SJCRH30 (cell line): Measurements from ENCODE around the gene RBM33. TPM values are rescaled to one million over a fixed set of nuclear protein-coding genes. Genes with fewer than 3 reads are reported as not detected.
"Not testable (repeated sequence)": the region's sequence is repeated elsewhere in the genome, so short reads cannot be mapped to it uniquely, and the experiment has no call there.

Experiments used
- DNase-seq, 2 experiments: peaks; one replicate each; pipeline ENCODE4 v3.0.0-alpha.2; 2015 to 2020
- H3K27ac ChIP-seq: fragments of 250-450 bp; sonication (Bioruptor Pico); 2 replicates; pipeline ENCODE4 v1.5.1; 2020; ENCODE audit warnings: mild to moderate bottlenecking, moderate library complexity
- H3K27me3 ChIP-seq: fragments of 250-450 bp; sonication (Bioruptor Pico); 2 replicates; pipeline ENCODE4 v1.5.1; 2020; ENCODE audit warnings: mild to moderate bottlenecking, moderate library complexity
- H3K36me3 ChIP-seq: fragments of 250-450 bp; sonication (Bioruptor Pico); 2 replicates; pipeline ENCODE4 v1.5.1; 2020; ENCODE audit warnings: mild to moderate bottlenecking, moderate library complexity
- H3K4me1 ChIP-seq: fragments of 250-450 bp; sonication (Bioruptor Pico); 2 replicates; pipeline ENCODE4 v1.5.1; 2020; ENCODE audit warnings: mild to moderate bottlenecking, moderate library complexity
- H3K4me3 ChIP-seq: fragments of 250-450 bp; sonication (Bioruptor Pico); 2 replicates; pipeline ENCODE4 v1.5.1; 2020; ENCODE audit warnings: mild to moderate bottlenecking, moderate library complexity
- H3K9me3 ChIP-seq: fragments of 250-450 bp; sonication (Bioruptor Pico); replicated peaks from 2 replicates; pipeline ENCODE4 v1.5.1; 2020; ENCODE audit warnings: mild to moderate bottlenecking, moderate library complexity
- total RNA-seq: library from RNA; depleted of rRNA; stranded (reverse); fragments of >200 nt; shearing (Covaris generic); gene quantifications from 2 replicates; pipeline ENCODE4 v1.2.3, GENCODE V29; 2014

RBM33 gene
- total RNA-seq, 1 experiment from 2014 or later, result 38.7 TPM

GRCh38 chr7:155813125-155813524 lies 168.7 kb downstream of the RBM33 start:
- Histone ChIP-seq H3K36me3 (no peaks in the 10 kb centered on the region), H3K4me3 (no peak overlapping the region), H3K27ac (no peak overlapping the region), H3K27me3 (peaks cover 31% of the 10 kb centered on the region), H3K4me1 (no peaks in the 10 kb centered on the region), H3K9me3 (no peaks in the 10 kb centered on the region)
- no peak for DNase-seq

DNA sequence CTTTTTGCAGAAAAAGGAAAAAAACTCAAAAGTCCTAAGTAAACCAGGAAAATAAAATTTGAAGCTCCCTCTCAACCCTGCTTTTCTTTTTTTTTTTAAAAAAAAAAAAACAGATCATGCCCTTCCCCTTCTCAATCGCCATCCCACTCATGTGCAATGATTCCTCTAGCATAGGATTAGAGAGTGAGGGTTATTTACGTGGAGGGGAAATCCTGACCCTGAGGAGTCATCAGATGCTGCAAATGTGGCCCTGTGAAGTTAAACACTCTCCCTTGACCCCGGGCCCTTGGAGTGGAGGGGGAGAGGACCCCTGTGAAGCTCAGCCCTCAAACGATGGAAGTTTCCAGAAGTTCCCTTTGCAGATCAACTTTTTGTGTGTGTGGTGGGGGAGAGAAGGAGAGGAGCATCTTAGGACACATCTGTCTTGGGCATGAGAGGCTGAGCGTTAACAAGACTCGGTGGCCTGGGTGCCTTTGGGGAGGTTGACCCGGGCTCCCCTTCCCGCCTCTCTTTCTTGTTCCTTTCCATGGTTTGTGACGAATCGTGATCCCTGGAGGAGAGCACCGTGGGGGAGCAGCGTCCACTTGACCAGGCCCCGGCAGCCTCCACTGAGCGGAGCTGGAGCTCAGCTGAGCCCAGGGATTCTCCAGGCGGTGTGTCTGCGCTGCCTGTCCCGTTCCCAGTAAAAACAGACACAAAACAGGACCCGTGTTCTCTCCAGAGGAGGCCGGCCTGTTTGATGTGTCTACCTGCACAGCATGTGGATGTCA lies 169.3 kb downstream of the RBM33 start:
- no peaks in the 10 kb centered on the region for H3K4me1 ChIP-seq
- peaks cover 31% of the 10 kb centered on the region for H3K27me3 ChIP-seq
- no peaks in the 10 kb centered on the region for H3K9me3 ChIP-seq
- no peak for DNase-seq
- H3K27ac ChIP-seq, result no peak overlapping the region
- no peak overlapping the region for H3K4me3 ChIP-seq
- H3K36me3 ChIP-seq, result no peaks in the 10 kb centered on the region

DNA sequence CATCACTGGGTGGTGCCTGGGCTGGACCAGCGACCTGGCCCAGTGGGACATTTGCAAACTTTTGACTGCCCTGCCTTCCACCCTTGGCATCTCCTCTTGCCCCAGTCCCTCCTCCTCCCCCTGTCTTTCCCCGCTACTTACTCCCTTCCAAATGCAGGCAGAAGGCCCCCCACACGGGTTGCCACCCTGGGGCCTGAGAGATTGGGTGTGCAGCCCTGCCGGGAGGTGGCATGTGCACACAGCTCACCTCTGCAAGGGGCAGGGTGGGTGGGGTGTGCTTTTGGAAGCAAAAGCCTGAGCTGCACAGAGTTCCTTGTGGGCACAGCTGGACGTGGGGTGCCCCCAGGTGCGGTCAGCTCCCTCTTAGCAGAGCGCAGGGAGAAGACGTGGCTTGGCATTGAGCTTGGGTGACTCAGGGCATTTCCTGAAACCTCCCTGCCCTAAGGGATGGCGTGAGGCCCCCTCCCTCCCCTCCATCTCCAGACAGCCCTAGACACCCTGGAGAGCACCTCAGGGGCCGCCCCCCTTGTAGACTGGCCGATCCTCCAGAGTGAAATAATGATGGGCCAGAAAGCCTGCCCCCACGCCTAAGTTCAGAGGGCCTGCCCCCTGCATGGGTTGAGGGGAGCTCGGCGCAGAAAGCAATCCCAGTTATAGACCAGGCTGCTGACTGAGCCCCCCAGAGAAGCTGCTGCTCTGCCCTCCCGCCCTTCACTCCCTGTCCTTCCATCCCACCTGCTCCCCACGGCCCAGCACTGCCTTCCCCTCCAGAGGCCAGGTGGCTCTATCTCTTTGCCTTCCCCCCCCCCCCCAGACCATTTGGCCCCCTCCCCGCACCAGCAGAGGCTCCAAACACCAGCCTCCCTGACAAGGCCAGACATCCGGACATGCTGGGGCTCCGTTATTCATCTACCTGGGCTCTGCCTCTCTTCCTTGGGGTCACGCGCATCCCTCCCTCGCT lies 170.1 kb downstream of the RBM33 start:
- DNase-seq, result no peak
- H3K36me3 ChIP-seq, result no peaks in the 10 kb centered on the region
- peaks cover 31% of the 10 kb centered on the region for H3K27me3 ChIP-seq
- H3K4me3 ChIP-seq, result no peak overlapping the region
- no peaks in the 10 kb centered on the region for H3K9me3 ChIP-seq
- no peak overlapping the region for H3K27ac ChIP-seq
- H3K4me1 ChIP-seq, result no peaks in the 10 kb centered on the region

DNA sequence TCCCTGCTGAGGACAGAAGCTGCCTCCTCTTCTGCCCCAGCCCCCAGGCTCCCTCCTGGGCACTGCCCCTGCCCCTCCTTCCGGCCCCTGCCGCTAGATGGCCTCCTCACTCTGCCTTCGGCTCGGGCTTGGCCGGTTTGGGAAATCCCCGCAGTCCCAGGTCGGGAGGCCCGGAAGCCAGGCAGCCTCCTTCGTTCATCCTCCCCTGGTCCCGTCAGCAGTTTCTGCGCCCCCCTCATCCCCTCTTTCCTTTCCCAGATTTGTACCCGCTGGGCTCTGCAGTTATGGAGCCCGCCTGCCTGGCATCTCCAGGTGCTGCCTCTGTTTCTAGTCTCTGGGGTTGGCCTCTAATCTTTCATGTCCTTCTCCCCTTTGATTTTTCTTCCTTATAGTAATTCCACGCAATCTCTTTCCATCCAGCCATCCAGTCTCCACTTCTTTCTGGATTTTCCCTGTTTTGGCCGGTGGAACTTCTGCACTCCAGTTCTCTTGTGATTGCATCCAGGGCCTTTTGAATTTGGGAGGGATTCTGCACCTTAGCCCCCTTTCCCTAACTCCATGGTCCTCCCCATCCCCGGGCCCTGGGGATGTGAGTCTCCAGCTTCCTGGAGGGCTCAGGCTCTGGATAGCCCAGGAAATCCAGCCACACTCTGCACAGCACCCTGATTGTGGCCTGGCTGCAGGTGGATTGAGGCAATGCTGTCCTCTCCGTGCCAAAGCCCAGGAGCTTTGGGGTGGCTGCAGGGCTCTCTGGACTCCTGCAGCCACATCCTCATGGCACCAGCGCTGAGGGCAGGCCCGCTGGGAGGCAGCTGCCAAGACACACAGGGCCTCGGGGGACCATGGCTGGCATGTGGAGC lies 171.1 kb downstream of the RBM33 start:
- peaks cover 28% of the 10 kb centered on the region for H3K27me3 ChIP-seq
- no peak overlapping the region for H3K4me3 ChIP-seq
- H3K4me1 ChIP-seq, result no peaks in the 10 kb centered on the region
- H3K27ac ChIP-seq, result no peak overlapping the region
- no peaks in the 10 kb centered on the region for H3K9me3 ChIP-seq
- DNase-seq, result peak; percentile 60 to 67
- no peaks in the 10 kb centered on the region for H3K36me3 ChIP-seq

GRCh38 chr7:155816192-155816508 lies 171.7 kb downstream of the RBM33 start:
- no peaks in the 10 kb centered on the region for H3K9me3 ChIP-seq
- H3K36me3 ChIP-seq, result no peaks in the 10 kb centered on the region
- H3K4me1 ChIP-seq, result no peaks in the 10 kb centered on the region
- H3K4me3 ChIP-seq, result no peak overlapping the region
- no peak for DNase-seq
- H3K27ac ChIP-seq, result no peak overlapping the region
- H3K27me3 ChIP-seq, result peaks cover 24% of the 10 kb centered on the region

DNA sequence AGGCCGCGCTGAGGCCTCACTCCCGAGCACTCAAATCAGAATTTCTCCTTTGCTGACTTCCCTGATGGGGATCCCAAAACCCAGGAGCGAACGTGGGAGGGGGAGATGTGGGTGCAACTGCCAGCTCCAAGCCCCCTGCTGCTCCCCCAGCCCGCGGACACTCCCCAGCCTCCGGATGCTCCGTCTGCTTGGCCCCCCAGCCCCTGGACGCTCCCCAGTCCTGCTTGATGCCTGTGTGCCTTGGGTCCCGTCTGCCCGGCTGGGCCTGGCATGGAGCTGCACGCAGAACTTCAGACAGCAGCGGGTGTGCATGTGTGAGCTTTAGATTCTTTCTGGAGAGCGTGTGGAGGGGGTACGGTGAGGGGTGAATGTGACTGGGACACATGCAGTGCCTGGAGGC lies 172.5 kb downstream of the RBM33 start:
- DNase-seq, result no peak
- H3K27me3 ChIP-seq, result peaks cover 19% of the 10 kb centered on the region
- no peaks in the 10 kb centered on the region for H3K9me3 ChIP-seq
- H3K36me3 ChIP-seq, result no peaks in the 10 kb centered on the region
- H3K4me3 ChIP-seq, result no peak overlapping the region
- H3K27ac ChIP-seq, result no peak overlapping the region
- H3K4me1 ChIP-seq, result no peaks in the 10 kb centered on the region

DNA sequence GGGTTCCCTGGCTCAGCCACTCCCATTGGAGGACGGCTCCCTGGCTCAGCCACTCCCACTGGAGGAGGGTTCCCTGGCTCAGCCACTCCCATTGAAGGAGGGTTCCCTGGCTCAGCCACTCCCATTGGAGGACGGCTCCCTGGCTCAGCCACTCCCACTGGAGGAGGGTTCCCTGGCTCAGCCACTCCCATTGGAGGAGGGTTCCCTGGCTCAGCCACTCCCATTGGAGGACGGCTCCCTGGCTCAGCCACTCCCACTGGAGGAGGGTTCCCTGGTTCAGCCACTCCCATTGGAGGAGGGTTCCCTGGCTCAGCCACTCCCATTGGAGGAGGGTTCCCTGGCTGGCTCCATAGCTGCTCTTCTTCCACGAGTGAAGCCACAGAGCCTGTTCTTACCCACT lies 173.1 kb downstream of the RBM33 start:
- not testable (repeated sequence) for DNase-seq, H3K27ac ChIP-seq, H3K9me3 ChIP-seq, H3K36me3 ChIP-seq, H3K4me1 ChIP-seq, H3K4me3 ChIP-seq
- peaks cover 19% of the 10 kb centered on the region for H3K27me3 ChIP-seq

DNA sequence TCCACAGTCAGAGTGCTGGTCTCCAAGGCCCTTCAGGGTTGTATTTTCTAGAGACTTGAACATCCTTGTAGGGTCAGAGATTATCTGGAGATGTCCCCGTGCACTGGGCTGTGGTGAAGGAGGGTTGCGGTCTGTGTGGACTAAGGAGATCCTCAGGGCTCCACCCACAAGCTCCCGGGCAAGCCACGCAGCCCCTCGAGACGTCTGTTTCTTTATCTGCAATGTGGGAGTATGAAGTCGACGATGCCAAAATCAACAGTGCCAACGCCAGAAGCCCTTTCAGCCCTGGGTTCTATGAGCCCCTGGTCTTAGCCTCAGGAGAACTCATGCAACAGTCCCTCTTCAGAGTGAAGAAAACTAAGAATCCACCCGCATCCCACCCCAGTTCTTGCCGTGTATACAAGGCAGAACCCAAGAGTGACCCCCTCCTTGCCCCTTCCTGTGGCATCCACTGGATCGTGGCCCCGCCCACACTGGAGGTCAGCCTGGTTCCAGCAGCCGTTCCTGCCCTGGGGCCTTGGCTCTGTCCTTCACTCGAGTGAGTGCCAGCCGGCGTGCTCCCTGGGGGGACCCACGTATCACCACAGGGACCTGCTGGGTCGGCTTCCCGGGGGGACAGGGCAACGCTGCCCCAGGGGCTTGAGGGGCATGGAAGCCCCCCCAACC lies 173.8 kb downstream of the RBM33 start:
- Histone ChIP-seq H3K27me3 (peaks cover 16% of the 10 kb centered on the region), H3K9me3 (no peaks in the 10 kb centered on the region), H3K4me1 (no peaks in the 10 kb centered on the region), H3K27ac (no peak overlapping the region), H3K36me3 (no peaks in the 10 kb centered on the region), H3K4me3 (no peak overlapping the region)
- no peak for DNase-seq

DNA sequence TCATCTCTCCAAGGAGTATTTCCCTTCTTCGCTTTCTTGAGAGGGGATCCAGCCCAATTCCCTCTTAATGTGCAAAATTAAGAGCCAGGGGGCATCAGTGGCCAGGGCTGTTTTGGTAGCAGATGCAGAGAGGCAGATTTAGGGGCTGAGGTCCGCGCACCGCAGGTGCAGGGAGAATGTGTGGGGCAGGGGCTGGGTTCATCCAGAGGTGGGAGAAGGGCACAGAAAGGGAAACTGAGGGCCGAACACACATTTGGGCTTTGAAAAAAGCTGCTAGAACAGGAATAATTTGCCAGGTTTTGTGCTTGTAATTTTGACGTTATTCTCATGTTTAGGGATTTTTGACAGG lies 174.3 kb downstream of the RBM33 start:
- no peak overlapping the region for H3K4me3 ChIP-seq
- H3K4me1 ChIP-seq, result no peaks in the 10 kb centered on the region
- H3K27ac ChIP-seq, result no peak overlapping the region
- H3K9me3 ChIP-seq, result no peaks in the 10 kb centered on the region
- DNase-seq, result no peak
- no peaks in the 10 kb centered on the region for H3K36me3 ChIP-seq
- H3K27me3 ChIP-seq, result peaks cover 16% of the 10 kb centered on the region

DNA sequence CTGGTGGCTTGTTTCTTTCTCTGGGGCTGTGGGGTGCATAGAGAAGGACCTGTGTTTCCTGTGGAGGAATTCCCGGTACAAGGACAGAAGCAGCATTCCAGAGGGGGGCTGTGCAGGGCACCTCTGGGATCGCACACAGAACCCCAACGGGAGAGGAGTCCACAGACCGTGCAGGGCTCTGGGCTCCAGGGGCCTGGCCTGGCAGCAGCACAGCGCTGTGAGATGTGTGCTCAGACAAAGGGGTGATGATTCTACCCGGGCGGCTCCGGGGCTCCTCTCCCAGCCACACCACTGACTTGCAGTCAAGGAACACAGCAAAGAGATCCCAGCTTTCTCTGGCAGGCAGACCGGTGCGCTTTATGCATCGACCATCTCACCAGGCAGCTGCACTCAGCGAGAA lies 174.7 kb downstream of the RBM33 start:
- no peak overlapping the region for H3K27ac ChIP-seq
- H3K4me1 ChIP-seq, result no peaks in the 10 kb centered on the region
- no peak overlapping the region for H3K4me3 ChIP-seq
- no peak for DNase-seq
- H3K27me3 ChIP-seq, result peaks cover 16% of the 10 kb centered on the region
- no peaks in the 10 kb centered on the region for H3K36me3 ChIP-seq
- no peaks in the 10 kb centered on the region for H3K9me3 ChIP-seq

GRCh38 chr7:155820246-155820645 lies 175.8 kb downstream of the RBM33 start:
- peaks cover 20% of the 10 kb centered on the region for H3K27me3 ChIP-seq
- no peaks in the 10 kb centered on the region for H3K36me3 ChIP-seq

DNA sequence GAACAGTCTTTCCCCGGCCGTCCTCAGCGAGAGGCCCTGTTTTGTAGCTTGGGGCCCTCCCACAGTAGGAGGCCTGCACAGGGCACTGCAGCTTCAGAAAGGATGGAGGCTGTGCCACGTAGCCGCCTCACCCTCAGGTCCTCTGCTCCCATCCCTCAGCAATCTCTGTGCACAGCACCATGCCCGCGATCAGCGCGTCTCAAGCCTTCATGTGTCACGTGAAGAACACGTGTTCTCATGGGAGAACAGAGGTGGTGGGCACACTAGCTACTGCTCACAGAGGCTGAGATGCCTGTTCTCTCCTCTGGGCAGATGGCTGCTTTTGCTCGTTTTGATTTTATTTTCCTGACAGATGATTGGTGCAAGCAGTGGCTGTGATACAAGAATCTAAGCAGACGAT lies 176.3 kb downstream of the RBM33 start:
- no peak for DNase-seq
- H3K4me1 ChIP-seq, result no peaks in the 10 kb centered on the region
- no peaks in the 10 kb centered on the region for H3K9me3 ChIP-seq
- H3K36me3 ChIP-seq, result no peaks in the 10 kb centered on the region
- H3K4me3 ChIP-seq, result no peak overlapping the region
- H3K27ac ChIP-seq, result no peak overlapping the region
- H3K27me3 ChIP-seq, result peaks cover 14% of the 10 kb centered on the region

More at GRCh38 chr7:155820246-155820645, 175.8 kb downstream of the RBM33 start:
- H3K27ac ChIP-seq, result no peak overlapping the region
- no peaks in the 10 kb centered on the region for H3K9me3 ChIP-seq
- DNase-seq, result no peak
- H3K4me3 ChIP-seq, result no peak overlapping the region
- H3K4me1 ChIP-seq, result no peaks in the 10 kb centered on the region

- Histone ChIP-seq H3K27ac (no peak overlapping the region), H3K4me3 (no peak overlapping the region), H3K36me3 (no peaks in the 10 kb centered on the region), H3K4me1 (no peaks in the 10 kb centered on the region), H3K9me3 (no peaks in the 10 kb centered on the region), H3K27me3 (peaks cover 11% of the 10 kb centered on the region; the same call in 1 of the 2 replicates)
- DNase-seq, result no peak
These were observed 177.4 kb downstream of the RBM33 start for GRCh38 chr7:155821851-155822250.

- H3K27ac ChIP-seq, result no peak overlapping the region
- H3K36me3 ChIP-seq, result no peaks in the 10 kb centered on the region
- no peaks in the 10 kb centered on the region for H3K9me3 ChIP-seq
- no peak overlapping the region for H3K4me3 ChIP-seq
- no peaks in the 10 kb centered on the region for H3K4me1 ChIP-seq
- H3K27me3 ChIP-seq, result peaks cover 18% of the 10 kb centered on the region; the same call in 1 of the 2 replicates
- no peak for DNase-seq
These were observed 179.9 kb downstream of the RBM33 start for GRCh38 chr7:155824227-155824886.
